Midbrain (tissue), 1 donor: ENCODE measurements around the gene LPCAT4.
"Not testable (repeated sequence)": the region's sequence is repeated elsewhere in the genome, so short reads cannot be mapped to it uniquely, and the experiment has no call there.

Experiments used
- DNase-seq: peaks from one replicate; lab custom pipeline; 2025; lab: John Stamatoyannopoulos, UW

LPCAT4 gene

GRCh38 chr15:34367101-34368081 lies at the start of gene LPCAT4:
Gene LPCAT4, minus strand, starts transcription at chr15:34367196. Its CDS starts 96 bp downstream, at chr15:34367100.
- peak; percentile 83 for DNase-seq

DNA sequence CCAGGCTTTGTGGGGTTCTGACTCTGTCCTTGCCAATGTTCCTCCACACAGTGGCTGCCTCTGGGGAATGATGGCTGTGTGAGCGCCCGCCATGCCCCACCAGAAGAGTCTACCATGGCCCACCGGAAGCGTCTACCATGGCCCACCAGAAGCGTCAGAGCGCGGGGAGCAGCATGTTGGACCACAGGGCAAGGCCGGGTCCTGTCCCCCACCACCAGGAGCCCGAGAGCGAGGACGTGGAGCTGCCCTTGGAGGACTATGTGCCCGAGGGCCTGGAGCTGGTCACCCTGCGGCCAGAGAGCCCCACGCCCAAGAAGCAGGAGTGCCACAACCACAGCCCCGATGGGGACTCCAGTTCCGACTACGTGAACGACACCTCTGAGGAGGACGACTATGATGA lies 42.5 kb upstream of the LPCAT4 start:
- DNase-seq, result not testable (repeated sequence)

- DNase-seq, result not testable (repeated sequence)
Measured at GRCh38 chr15:34408973-34409372, 42.0 kb upstream of the LPCAT4 start.

- DNase-seq, result not testable (repeated sequence)
Measured at GRCh38 chr15:34403899-34404298, 36.9 kb upstream of the LPCAT4 start.

- not testable (repeated sequence) for DNase-seq
Measured at GRCh38 chr15:34403160-34403598, 36.2 kb upstream of the LPCAT4 start.

- DNase-seq, result not testable (repeated sequence)
Measured at GRCh38 chr15:34397637-34398259, 30.8 kb upstream of the LPCAT4 start.

DNA sequence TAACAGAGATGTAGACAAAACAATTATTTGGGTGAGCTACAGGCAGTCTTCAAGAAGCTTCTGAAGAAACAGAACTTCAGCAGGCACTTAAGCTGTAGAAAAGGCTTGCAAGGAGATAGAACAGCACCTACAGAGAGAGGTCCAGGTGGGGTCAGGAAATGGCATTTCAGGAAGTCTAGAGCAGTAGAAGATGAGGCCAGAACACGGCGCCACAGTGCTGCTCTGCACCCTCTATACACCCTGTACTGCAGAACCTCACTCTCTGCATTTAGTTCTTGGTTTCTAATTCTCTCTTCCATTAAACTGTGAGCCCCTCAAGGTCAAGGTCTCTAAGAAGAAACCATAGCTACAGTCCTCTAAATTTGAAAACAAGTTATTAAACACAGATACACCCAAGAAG lies 26.0 kb upstream of the LPCAT4 start:
- not testable (repeated sequence) for DNase-seq

DNA sequence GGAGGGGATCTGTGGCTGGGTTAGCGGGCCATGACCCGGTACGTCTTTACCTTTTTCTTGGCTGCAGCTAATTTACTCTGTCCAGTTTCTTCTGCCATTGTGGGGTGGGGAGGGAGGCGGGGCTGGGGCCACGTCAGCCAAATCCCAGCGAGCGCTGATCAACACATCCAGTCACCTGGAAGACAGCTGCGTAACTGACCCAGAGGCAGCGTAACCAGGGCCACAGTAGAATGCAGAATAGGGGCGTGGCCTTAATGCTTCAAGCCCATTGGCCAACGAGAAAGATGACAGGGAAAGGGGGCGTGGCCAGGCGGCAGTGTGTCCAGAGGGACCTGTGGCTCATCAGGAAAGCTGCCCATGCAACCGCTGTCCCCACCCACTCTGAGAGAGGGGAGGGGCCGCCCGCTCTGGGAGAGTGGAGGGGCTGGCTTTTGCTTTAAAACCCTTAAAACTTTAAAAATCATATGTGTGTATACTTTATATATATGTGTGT lies 22.6 kb upstream of the LPCAT4 start:
- not testable (repeated sequence) for DNase-seq

DNA sequence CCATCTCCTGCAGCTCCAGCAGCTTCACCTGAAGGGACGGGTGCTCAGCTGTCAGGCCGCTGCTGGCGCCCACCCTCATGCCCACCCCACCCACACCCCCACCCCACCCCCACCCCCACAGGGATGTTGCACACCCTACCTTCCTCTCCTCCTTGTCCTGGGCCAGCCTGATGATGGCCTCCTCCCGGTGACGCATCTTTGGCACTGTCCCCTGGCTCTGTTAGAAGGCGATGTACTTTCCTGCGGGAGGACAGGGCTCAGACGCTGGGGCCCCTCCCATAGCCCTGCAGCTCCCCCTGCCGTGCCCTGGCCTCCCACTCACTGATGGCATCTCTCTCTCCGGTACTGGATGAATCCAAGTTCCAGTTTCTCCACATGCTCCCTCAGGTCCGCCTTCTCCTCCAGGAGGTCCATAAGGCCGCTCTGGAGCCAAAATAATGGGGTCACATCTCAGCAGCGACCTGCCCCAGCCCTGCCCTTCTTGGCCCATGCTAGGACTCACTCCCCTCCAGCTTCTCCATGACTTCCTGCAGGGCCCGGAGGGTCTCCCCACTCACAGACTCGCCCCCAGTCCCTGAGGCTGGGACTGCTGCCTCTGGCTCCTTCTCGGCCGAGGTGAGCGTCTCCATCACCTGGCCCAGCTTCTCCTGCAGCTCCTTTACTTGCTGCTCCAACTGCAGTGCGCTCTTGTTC lies 15.0 kb upstream of the LPCAT4 start:
- DNase-seq, result not testable (repeated sequence)

GRCh38 chr15:34380491-34380890 lies 13.5 kb upstream of the LPCAT4 start:
- DNase-seq, result not testable (repeated sequence)

DNA sequence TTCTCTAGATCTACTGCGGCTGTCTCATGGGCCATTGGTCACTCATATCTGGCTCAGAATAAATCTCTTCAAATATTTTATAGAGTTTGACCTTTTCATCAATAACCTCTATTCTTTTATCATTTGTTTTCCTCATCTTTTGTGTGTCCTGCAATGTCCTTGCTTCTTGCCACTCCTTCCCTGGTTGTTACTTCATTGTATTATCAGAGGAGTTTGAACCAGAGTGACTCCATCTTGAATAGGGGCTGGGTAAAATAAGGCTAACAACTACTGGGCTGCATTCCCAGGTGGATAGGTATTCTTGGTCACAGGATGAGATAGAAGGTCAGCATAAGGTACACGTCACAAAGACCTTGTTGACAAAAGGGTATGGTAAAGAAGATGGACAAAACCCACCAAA lies 9.9 kb upstream of the LPCAT4 start:
- DNase-seq, result no peak

GRCh38 chr15:34375541-34375940 lies 8.5 kb upstream of the LPCAT4 start:
- DNase-seq, result not testable (repeated sequence)

- no peak for DNase-seq
Measured at GRCh38 chr15:34374816-34375215, 7.8 kb upstream of the LPCAT4 start.

DNA sequence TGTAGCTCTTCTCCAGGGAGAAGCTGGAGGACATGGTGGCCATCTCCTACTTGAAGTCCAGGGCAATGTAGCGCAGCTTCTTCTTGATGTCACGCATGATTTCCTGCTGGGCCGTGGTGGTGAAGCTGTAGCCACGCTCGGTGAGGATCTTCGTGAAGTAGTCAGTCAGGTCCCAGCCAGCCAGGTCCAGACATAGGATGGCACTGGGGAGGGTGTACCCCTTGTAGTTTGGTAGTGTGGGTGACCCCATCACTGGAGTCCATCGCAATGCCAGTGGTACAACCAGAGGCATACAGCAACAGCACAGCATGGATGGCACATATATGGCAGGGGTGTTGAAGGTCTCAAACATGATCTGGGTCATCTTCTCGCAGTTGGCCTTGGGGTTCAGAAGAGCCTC lies 7.0 kb upstream of the LPCAT4 start:
- DNase-seq, result no peak

DNA sequence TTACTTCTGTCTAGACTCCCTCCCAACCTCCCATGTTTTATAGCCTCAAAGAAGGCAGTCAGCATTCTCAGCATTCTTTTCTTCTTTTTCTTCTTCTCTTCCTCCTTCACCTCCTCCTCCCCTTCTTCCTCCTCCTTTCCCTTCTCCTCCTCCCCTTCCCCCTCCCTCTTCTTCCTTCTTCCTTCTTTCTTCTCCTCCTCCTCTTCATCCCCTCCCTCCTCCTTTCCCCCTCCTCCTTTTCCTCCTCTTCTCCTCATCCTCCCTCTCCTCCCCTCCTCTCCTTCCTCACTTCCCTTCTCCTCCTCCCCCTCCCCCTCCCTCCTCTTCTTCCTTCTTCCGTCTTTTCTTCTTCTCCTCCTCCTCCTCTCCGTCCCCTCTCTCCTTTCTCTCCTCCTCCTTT lies 3.6 kb upstream of the LPCAT4 start:
- no peak for DNase-seq

- no peak for DNase-seq
Measured at GRCh38 chr15:34370129-34370528, 3.1 kb upstream of the LPCAT4 start.

DNA sequence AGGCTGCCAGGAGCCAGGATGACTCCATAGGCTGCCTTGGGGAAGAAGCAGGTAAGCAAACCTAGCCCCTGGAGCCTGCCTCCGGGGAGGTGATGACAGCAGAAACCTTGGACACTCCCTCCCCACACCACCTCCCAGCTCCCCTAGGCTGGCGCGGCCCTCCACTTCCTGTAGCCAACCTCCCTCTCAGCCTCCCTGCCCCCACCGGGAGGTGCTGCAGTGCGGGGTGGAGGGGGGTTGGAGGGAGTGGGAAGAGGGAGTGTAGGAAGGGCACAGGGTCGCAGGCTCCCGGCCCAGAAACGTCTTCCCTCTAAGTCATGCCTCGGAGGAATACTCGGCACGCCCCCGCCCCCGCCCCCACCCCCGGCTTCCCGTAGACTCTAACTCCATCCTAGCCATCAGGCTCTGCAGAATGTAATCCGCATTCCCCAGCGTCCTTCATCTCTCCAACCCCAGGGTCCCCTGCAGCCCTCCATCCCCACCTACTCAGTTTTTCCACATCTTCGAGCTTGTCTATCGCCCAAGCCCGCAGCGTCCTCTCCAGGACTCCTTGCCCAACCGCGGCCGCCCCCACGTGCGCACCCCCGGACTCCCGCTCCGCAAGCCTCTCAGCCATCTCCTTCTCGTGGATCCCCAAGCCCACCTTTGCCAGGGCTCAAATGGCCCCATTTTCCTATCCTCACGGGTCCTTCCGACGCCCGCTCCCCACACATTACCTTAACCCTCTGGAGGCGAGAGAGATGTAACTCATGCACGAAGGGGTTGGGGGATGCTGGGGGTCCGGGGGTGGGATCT lies 528 bp downstream of the LPCAT4 start:
- DNase-seq, result peak; percentile 16

DNA sequence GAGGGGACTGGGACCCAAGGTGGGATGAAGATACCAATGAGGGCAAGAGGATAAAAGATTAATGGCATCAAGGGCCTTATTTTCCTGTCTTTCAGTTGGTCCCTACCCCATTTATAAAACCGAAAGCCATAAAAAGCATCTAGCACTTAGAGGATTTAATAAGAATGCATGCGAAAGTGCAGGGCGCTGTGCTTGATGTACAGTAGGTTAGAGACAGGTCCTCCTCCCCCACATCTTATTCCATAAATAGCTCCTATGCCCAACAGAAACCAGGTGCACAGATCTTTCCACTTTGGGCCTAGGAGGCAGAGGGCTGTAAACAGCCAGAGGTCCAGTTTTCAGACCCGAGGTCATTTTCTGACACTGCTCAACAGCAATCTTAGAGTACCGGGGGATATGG lies 1.2 kb downstream of the LPCAT4 start:
- DNase-seq, result peak; percentile 10

DNA sequence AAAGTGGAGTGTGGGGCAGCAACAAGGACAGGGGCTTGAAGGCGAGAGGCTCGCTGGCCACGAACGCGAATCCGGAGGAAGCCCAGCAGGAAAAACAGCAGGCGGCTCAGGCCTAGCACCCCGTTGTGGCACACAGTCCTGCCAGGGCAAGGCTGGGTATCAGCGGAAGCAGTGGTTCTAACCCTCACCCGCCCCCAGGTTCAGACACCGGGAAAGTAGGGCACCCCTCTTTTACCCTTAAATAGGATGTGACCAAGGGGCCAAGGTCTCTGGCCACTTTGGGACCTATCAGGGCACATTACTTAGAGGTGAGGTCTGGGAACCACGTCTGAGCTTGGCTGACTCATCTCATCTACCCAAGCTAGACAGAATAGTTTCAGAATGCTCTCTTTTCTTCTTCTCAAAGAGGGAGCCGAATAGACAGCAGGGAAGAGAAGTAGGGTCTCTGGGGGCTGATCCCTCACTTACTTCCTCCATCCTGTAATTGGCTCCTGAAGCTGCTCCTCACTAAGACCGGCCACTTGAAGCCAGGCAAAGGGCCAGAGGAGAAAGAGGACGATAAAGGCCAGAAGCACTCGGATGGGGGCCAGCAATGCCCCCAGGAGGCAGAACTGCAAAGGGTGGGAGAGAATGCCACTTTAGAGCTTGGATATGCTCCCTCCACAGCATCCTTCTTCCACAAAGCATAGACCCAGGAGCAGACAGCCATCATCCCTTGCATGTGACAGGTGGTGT lies 1.7 kb downstream of the LPCAT4 start:
- DNase-seq, result no peak

DNA sequence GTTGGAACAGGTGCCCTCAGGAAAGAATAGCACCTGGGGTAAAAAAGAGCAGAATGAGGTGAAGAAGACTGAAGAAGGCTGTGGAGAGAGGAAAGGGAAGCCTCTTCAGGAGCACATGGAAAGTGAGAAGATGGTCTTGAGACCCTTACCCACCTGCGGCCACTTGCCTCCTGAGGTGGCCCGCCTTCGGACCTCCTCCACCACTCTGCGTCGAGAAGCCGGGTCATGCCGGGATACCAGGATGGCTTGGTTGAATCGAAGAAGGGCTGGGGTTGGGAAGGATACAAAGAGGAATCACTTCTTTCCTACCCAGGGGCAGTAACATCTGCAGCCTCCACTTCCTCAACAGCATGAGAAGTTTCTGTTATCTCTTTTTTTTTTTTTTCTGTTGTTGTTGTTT lies 3.0 kb downstream of the LPCAT4 start:
- no peak for DNase-seq
